ENCODE data around the gene STK16. TPM values are rescaled to one million over a fixed set of nuclear protein-coding genes. Genes with fewer than 3 reads are reported as not detected.

The STK16 gene
- total RNA-seq, 2 experiments from 2014 or later = 11.2 to 14.1 TPM

DNA sequence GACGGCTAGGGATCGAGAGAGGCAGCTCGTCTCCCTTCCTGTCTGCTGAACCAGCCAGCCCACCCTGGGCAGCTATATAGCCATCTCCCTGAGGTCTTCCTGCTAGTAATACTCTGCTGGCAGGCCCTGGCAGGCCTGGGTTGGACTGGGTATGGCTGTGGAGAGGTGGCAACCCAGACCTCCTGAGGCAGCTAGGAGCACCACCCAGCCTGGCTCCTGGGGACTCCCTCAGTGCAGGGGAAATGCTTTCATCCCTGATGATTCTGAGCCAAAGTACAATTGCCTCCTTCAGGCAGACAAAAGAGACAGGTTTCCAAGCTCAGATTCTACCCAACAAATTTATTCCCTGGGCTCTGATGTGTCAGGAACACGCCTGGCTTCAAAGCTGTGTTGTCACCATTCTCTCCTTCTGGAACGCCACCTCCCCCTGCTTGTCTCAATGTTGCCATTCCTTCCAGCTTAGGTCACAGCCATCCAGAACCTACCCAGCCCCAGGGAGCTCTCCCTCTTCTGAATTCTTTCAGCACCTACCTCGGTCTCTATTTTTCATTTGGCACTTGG is 29.2 kb downstream of the STK16 start:
- no peak overlapping the region for H3K4me3 Mint-ChIP-seq
- peaks cover 19% of the 10 kb centered on the region for H3K4me1 ChIP-seq (ENCODE audit: insufficient read depth, low read length)
- no peaks in the 10 kb centered on the region for H3K36me3 ChIP-seq (ENCODE audit: insufficient read depth, low read length)
- ATAC-seq (ENCODE audit: poor library complexity) (no peak), DNase-seq (no peak)
- H3K27ac Mint-ChIP-seq = no peak overlapping the region
- TF ChIP-seq, protein P1, sequence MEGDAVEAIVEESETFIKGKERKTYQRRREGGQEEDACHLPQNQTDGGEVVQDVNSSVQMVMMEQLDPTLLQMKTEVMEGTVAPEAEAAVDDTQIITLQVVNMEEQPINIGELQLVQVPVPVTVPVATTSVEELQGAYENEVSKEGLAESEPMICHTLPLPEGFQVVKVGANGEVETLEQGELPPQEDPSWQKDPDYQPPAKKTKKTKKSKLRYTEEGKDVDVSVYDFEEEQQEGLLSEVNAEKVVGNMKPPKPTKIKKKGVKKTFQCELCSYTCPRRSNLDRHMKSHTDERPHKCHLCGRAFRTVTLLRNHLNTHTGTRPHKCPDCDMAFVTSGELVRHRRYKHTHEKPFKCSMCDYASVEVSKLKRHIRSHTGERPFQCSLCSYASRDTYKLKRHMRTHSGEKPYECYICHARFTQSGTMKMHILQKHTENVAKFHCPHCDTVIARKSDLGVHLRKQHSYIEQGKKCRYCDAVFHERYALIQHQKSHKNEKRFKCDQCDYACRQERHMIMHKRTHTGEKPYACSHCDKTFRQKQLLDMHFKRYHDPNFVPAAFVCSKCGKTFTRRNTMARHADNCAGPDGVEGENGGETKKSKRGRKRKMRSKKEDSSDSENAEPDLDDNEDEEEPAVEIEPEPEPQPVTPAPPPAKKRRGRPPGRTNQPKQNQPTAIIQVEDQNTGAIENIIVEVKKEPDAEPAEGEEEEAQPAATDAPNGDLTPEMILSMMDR (IDR thresholded peaks at IDR 0.05) = no peak
- H3K36me3 Mint-ChIP-seq (ENCODE audit: low read depth) = peaks cover under 1% of the 10 kb centered on the region
- H3K9me3 ChIP-seq (ENCODE audit: control insufficient read depth in 1 of 2, insufficient read depth in 1 of 2, low read length in 2 of 2) = no peaks in the 10 kb centered on the region
- no peak overlapping the region for H3K27ac ChIP-seq (ENCODE audit: low read depth in 1 of 2, low read length in 2 of 2)
- peaks cover 0 to 2% of the 10 kb centered on the region in 2 experiments for H3K27me3 ChIP-seq (ENCODE audit: control insufficient read depth in 1 of 2, insufficient read depth in 2 of 2, low read length in 2 of 2)
- intact Hi-C loops (cut with DNase I, micrococcal nuclease) = no loop called here
- ChIA-PET POLR2A (interaction anchor here (0.8 to 2.1 kb wide), 2 partner anchors 20 to 22 kb away, joined by 3 to 7 read pairs; partner anchors contain the start of genes TUBA4A and TUBA4B), CTCF (interaction anchor here (1.2 to 2.1 kb wide), 2 partner anchors 20 kb away, joined by 3 to 15 read pairs; no protein-coding TSS in a partner anchor)
- H3K9me3 Mint-ChIP-seq = no peaks in the 10 kb centered on the region
- H3K27me3 Mint-ChIP-seq = no peaks in the 10 kb centered on the region
- no peak overlapping the region for H3K4me3 ChIP-seq (ENCODE audit: low read length)
- peaks cover 21% of the 10 kb centered on the region for H3K4me1 Mint-ChIP-seq (ENCODE audit: low read depth)

DNA sequence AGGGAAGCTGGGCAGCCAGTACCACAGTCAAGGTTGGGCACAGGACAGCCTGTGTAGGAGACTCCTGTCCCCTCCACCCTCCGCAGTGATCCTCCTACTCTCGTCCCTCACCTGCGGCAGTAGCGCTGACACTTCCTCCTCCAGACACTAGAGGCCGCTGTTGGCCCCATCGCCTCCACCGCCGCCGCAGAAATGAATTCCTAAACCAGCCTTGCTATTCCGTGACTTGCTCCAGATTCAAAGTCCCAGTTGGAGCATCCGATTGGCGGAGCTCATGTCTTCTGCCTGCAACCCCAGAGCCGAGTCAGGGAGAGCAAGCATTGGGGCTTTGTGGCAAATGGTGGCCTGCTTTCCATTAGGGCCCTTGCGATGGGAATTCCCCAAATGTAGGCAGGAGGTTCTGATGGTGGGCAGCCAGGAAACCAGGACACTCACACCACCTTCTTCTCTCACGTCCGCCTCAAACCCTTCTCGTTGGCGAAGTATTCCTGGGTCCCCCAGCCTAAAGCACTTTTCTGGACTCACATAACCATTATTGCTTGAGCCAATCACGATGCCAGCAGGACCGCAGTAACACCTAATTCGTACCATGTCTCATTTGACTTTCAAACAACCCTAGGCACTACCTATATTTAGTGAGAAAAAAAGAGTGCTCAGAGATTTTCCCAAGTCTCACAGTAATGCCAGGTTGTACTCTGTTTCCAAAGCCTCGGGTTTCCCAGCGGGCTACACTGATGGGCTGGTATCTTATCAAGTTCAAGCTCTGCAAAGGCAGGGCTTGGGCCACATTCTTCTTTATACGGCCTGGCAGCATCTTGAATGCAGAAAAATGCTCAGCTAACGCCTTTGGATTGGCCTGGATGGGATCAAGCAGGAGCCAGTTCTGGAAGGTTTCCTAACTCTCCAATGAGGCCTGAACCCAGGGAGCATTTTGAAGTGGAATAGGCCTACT is 32.7 kb downstream of the STK16 start:
- ChIA-PET POLR2A (interaction anchor here (1.0 to 7.5 kb wide), 12 partner anchors 17 to 101 kb away, joined by 3 to 202 read pairs (median 13); partner anchors contain the start of genes ABCB6, ANKZF1, ATG9A and CNPPD1), CTCF (interaction anchor here (0.7 to 12.0 kb wide), 16 partner anchors 10 to 117 kb away, joined by 3 to 190 read pairs (median 4); partner anchors contain the start of genes ANKZF1, ATG9A, DNPEP and NHEJ1)
- peaks cover 43% of the 10 kb centered on the region for H3K4me1 ChIP-seq (ENCODE audit: insufficient read depth, low read length)
- peak; percentile 60 to 87 (median 71) for DNase-seq
- no peaks in the 10 kb centered on the region for H3K9me3 Mint-ChIP-seq
- ATAC-seq (ENCODE audit: poor library complexity) = no peak
- peak overlapping the region; percentile 29 for H3K4me3 ChIP-seq (ENCODE audit: low read length)
- H3K27ac Mint-ChIP-seq = peak overlapping the region; percentile 98
- H3K9me3 ChIP-seq (ENCODE audit: control insufficient read depth in 1 of 2, insufficient read depth in 1 of 2, low read length in 2 of 2) = no peaks in the 10 kb centered on the region
- no peaks in the 10 kb centered on the region for H3K27me3 Mint-ChIP-seq
- peaks cover 36% of the 10 kb centered on the region for H3K36me3 Mint-ChIP-seq (ENCODE audit: low read depth)
- TF ChIP-seq, protein P1 (IDR thresholded peaks at IDR 0.05) = peak; percentile 98
- intact Hi-C loops (cut with DNase I, micrococcal nuclease) = loop anchor here (1.0 to 5.0 kb wide), 7 partner anchors 20 to 109 kb away; partner anchors contain the start of genes DNPEP (in 2 of the 2), CNPPD1 (in 1 of the 2) and RETREG2 (in 1 of the 2)
- peaks cover 43% of the 10 kb centered on the region for H3K4me1 Mint-ChIP-seq (ENCODE audit: low read depth)
- H3K36me3 ChIP-seq (ENCODE audit: insufficient read depth, low read length) = peaks cover 27% of the 10 kb centered on the region
- H3K27me3 ChIP-seq (ENCODE audit: control insufficient read depth in 1 of 2, insufficient read depth in 2 of 2, low read length in 2 of 2) = no peaks in the 10 kb centered on the region
- peak overlapping the region; percentile 97 for H3K4me3 Mint-ChIP-seq
- H3K27ac ChIP-seq (ENCODE audit: low read depth in 1 of 2, low read length in 2 of 2) = peak overlapping the region; percentile 84 to 97

DNA sequence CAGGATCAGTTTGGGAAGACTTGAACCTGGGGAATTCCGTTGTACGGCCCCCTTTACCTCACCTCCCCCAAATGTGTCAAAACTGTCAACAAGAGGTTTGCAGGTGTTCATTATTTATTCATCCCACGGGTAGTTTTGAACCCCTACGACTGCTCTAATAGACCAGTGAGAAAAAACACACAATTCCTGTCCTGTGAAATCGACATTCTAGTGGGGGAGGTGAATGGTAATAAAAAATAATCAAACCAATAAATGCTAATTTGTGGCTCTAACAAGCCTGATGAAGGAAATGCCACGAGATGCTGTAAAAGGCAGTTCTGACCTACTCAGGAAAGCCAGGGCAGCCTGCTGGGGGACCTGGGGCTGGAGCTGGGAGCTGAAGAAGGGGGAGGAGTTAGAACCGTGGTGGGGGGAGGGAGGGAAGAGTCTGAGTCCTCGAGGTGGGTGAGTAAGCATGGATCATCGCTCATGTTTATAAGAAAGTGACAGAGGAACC is 33.4 kb downstream of the STK16 start:
- H3K27me3 ChIP-seq (ENCODE audit: control insufficient read depth in 1 of 2, insufficient read depth in 2 of 2, low read length in 2 of 2) = no peaks in the 10 kb centered on the region
- intact Hi-C loops (cut with DNase I, micrococcal nuclease) = loop anchor here (1.0 to 5.0 kb wide), 8 partner anchors 17 to 109 kb away; partner anchors contain the start of genes DNPEP (in 2 of the 2), ANKZF1 (in 1 of the 2), ATG9A (in 1 of the 2) and CNPPD1 (in 1 of the 2)
- TF ChIP-seq, protein P1 (IDR thresholded peaks at IDR 0.05) = no peak
- H3K4me1 ChIP-seq (ENCODE audit: insufficient read depth, low read length) = peaks cover 43% of the 10 kb centered on the region
- H3K9me3 Mint-ChIP-seq = no peaks in the 10 kb centered on the region
- H3K36me3 ChIP-seq (ENCODE audit: insufficient read depth, low read length) = peaks cover 35% of the 10 kb centered on the region
- ChIA-PET CTCF (interaction anchor here (0.8 to 12.0 kb wide), 8 partner anchors 16 to 118 kb away, joined by 3 to 190 read pairs (median 6); partner anchors contain the start of genes ANKZF1, ATG9A, DNPEP and NHEJ1), POLR2A (interaction anchor here (0.6 to 7.5 kb wide), 21 partner anchors 9 to 987 kb away, joined by 3 to 202 read pairs (median 5); partner anchors contain the start of genes ABCB6, ANKZF1, ATG9A and CHPF)
- H3K36me3 Mint-ChIP-seq (ENCODE audit: low read depth) = peaks cover 42% of the 10 kb centered on the region
- no peaks in the 10 kb centered on the region for H3K27me3 Mint-ChIP-seq
- peak overlapping the region; percentile 98 for H3K27ac Mint-ChIP-seq
- H3K4me3 ChIP-seq (ENCODE audit: low read length) = peak overlapping the region; percentile 66
- peak overlapping the region; percentile 84 to 97 for H3K27ac ChIP-seq (ENCODE audit: low read depth in 1 of 2, low read length in 2 of 2)
- no peaks in the 10 kb centered on the region for H3K9me3 ChIP-seq (ENCODE audit: control insufficient read depth in 1 of 2, insufficient read depth in 1 of 2, low read length in 2 of 2)
- peak overlapping the region; percentile 97 for H3K4me3 Mint-ChIP-seq
- ATAC-seq (ENCODE audit: poor library complexity) (no peak), DNase-seq (no peak)
- H3K4me1 Mint-ChIP-seq (ENCODE audit: low read depth) = peaks cover 43% of the 10 kb centered on the region
